Prostate gland (tissue), 2 donors: Measurements from ENCODE around the gene DCAF12. TPM values are rescaled to one million over a fixed set of nuclear protein-coding genes. Genes with fewer than 3 reads are reported as not detected.

ENCODE experiments used
- DNase-seq: peaks from one replicate; pipeline ENCODE4 v3.0.0-alpha.2; 2019; ENCODE audit warnings: low spot score
- H3K27ac ChIP-seq, 2 donors: fragments of 200-600 bp; sonication (generic); 2 replicates each; pipeline ENCODE4 v1.5.1; 2017 to 2019
- H3K27me3 ChIP-seq: fragments of 200-600 bp; sonication (generic); replicated peaks from 2 replicates; pipeline ENCODE4 v1.5.1; 2019; ENCODE audit not compliant: insufficient read depth
- H3K36me3 ChIP-seq, 2 donors: fragments of 200-600 bp; sonication (generic); 1 replicate in 1 of 2; 2 replicates in 1 of 2; pipeline versions ENCODE4 v1.5.1 to v1.8.1; 2017 to 2019
- H3K4me1 ChIP-seq: fragments of 200-600 bp; sonication (generic); replicated peaks from 2 replicates; pipeline ENCODE4 v1.5.1; 2019
- H3K4me3 ChIP-seq, 2 donors: fragments of 200-600 bp; sonication (generic); 2 replicates each; pipeline ENCODE4 v1.5.1; 2017 to 2019
- H3K9me3 ChIP-seq: fragments of 200-600 bp; sonication (generic); 2 replicates; pipeline ENCODE4 v1.5.1; 2017
- POLR2A ChIP-seq: fragments of 450-650 bp; IDR thresholded peaks from one replicate; pipeline ENCODE4 v1.6.1; 2016; ENCODE audit warnings: antibody characterized with exemption, mild to moderate bottlenecking
- POLR2AphosphoS5 ChIP-seq: sonication (generic); formaldehyde crosslinking; IDR thresholded peaks from one replicate; pipeline ENCODE4 v1.6.1; 2017; ENCODE audit warnings: antibody characterized with exemption
- WGBS: methylation state at CpG from one replicate; pipeline ENCODE4 v1.1.5; 2018; 5-methylcytosine and 5-hydroxymethylcytosine counted together
- intact Hi-C: fragments of 100-400 bp; cut with DNase I; formaldehyde crosslinking; loops from one replicate; pipeline ENCODE4 v1.14.2; 2022
- total RNA-seq, 2 donors: library from RNA; depleted of rRNA; stranded (reverse); fragments of >200 nt; gene quantifications; one replicate each; pipeline ENCODE4 v1.1.0, GENCODE V29; 2016
- TF ChIP-seq, protein P1 (sequence below), 4 experiments: fragments of 200-600 bp in 2 of 4; fragments of 450-650 bp in 2 of 4; sonication (generic) in 2 of 4; IDR thresholded peaks; 1 replicate in 3 of 4; 2 replicates in 1 of 4; pipeline ENCODE4 v1.5.1; 2016 to 2019; ENCODE audit warnings: antibody characterized with exemption in 4 of 4, mild to moderate bottlenecking in 2 of 4, moderate library complexity in 2 of 4

The DCAF12 gene
- total RNA-seq, 2 donors from 2014 or later, result 30.6 to 100 TPM

DNA sequence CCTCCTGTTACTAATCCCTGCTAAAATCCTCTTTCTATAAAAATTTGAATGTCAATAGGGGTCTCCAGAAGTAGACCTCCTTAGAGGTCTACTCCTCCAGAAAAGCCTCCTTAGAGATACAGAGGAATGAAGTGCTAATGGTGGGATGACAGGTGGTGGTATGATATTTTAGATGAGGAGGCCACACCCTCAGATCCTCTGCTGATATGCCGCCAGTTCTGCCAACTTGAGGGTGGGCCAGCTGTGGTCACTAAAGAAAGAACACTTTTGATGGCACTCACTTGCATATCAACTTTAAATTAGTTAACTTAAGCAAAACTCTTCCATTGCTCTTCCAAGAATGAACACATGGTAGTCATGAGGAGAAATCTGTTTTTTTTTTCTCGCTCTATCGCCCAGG is 61.0 kb downstream of the DCAF12 start:
- H3K4me1 ChIP-seq, result no peaks in the 10 kb centered on the region
- DNase-seq, result no peak
- H3K9me3 ChIP-seq, result no peaks in the 10 kb centered on the region
- H3K4me3 ChIP-seq, result no peak overlapping the region
- no peak overlapping the region for H3K27ac ChIP-seq
- no peaks in the 10 kb centered on the region for H3K36me3 ChIP-seq
- no peaks in the 10 kb centered on the region for H3K27me3 ChIP-seq
- intact Hi-C loops, result no loop called here
- TF ChIP-seq, protein P1, sequence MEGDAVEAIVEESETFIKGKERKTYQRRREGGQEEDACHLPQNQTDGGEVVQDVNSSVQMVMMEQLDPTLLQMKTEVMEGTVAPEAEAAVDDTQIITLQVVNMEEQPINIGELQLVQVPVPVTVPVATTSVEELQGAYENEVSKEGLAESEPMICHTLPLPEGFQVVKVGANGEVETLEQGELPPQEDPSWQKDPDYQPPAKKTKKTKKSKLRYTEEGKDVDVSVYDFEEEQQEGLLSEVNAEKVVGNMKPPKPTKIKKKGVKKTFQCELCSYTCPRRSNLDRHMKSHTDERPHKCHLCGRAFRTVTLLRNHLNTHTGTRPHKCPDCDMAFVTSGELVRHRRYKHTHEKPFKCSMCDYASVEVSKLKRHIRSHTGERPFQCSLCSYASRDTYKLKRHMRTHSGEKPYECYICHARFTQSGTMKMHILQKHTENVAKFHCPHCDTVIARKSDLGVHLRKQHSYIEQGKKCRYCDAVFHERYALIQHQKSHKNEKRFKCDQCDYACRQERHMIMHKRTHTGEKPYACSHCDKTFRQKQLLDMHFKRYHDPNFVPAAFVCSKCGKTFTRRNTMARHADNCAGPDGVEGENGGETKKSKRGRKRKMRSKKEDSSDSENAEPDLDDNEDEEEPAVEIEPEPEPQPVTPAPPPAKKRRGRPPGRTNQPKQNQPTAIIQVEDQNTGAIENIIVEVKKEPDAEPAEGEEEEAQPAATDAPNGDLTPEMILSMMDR (IDR thresholded peaks at IDR 0.05), result no peak
- TF ChIP-seq POLR2A (no peak), POLR2AphosphoS5 (no peak)
- WGBS, result 93% methylated on average over 3 of the region's 3 CpGs

DNA sequence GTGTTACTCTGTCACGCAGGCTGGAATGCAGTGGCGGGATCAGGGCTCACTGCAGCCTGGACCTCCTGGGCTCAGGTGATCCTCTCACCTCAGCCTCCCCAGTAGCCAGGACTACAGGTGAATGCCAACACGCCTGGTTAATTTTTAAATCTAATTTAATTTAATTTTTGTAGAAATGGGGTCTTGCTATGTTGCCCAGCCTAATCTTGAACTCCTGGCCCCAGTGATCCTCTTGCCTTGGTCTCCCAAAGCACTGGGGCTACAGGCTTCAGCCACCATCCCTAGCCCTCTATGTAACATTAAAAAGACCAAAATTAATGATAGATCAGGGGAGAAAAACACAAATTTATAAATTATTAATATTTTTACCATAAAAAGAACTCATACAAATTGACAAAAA is 66.5 kb downstream of the DCAF12 start:
- intact Hi-C loops, result no loop called here
- WGBS, result 86% methylated on average over 3 of the region's 3 CpGs
- no peak for TF ChIP-seq POLR2AphosphoS5
- TF ChIP-seq, protein P1 (IDR thresholded peaks at IDR 0.05), result no peak
- no peak for TF ChIP-seq POLR2A
- DNase-seq, result no peak
- Histone ChIP-seq H3K9me3 (no peaks in the 10 kb centered on the region), H3K36me3 (no peaks in the 10 kb centered on the region), H3K4me1 (no peaks in the 10 kb centered on the region), H3K27me3 (no peaks in the 10 kb centered on the region), H3K4me3 (no peak overlapping the region), H3K27ac (no peak overlapping the region)

DNA sequence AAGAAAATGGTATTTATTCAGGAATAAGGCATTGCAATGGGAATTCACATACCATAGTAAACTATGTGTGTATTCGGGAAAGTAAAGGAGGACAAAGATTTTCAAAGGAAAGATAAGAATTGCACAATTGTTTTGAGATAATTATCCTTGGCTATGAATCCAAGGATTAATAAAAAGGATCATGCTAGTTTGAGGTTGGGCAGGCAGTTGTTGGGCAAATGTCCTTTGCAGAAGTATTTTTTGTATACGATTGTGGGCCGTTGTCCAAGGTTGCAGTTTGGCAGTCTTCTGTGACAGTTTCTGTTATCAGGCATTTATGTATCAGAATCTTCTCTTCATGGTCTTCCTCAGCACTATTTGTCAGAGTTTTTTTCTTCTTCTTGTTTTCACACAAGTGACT is 67.2 kb downstream of the DCAF12 start:
- Histone ChIP-seq H3K27ac (no peak overlapping the region), H3K9me3 (no peaks in the 10 kb centered on the region), H3K27me3 (no peaks in the 10 kb centered on the region), H3K4me1 (no peaks in the 10 kb centered on the region), H3K36me3 (no peaks in the 10 kb centered on the region), H3K4me3 (no peak overlapping the region)
- intact Hi-C loops, result no loop called here
- TF ChIP-seq, protein P1 (IDR thresholded peaks at IDR 0.05), result no peak
- TF ChIP-seq POLR2AphosphoS5, result no peak
- no peak for TF ChIP-seq POLR2A
- no peak for DNase-seq
- 23% methylated on average over 3 of the region's 3 CpGs for WGBS

DNA sequence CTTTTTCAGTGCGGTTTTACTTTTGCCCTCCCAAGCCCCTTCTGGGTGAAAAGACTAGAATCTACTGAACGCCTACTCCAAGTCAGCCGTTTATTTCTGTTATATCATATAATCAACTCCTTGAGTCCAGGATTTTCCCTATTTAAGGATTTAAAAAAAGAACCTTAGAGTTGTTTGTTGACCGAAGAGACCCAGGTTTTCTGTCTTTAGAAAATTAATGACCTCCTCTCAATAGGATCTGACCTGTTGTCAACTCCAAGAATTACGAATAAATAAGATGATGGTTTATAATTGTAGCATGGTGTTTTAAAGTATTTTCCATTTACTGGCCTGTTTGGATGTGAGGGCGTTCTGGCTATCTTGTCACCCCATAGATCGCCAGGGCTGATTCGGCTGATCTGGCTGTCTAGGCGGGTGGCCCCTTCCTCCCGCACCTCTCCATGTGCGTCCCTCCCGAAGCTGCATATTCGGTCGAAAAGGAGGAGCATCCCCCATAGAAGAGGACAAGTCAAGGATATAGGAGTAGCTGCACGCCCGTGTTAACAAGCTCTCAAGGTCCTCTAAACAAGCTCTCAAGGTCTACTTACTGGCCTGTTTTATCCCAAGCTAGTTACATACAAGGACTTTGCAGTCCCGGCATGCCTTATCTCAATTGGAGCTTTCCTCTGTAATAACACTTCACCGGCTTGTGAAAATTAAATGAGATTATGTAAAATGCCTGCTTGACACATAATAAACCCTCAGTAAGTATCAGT is 76.7 kb downstream of the DCAF12 start:
- intact Hi-C loops, result loop anchor here (10.0 kb wide), 1 partner anchor 235 kb away; the partner anchor contains the start of gene UBE2R2
- Histone ChIP-seq H3K27ac (peak overlapping the region; percentile 89 to 96), H3K4me3 (peak overlapping the region; percentile 70 to 75), H3K36me3 (no peaks in the 10 kb centered on the region), H3K9me3 (no peaks in the 10 kb centered on the region), H3K27me3 (no peaks in the 10 kb centered on the region), H3K4me1 (peaks cover 10% of the 10 kb centered on the region)
- TF ChIP-seq, protein P1 (IDR thresholded peaks at IDR 0.05), result no peak
- TF ChIP-seq POLR2AphosphoS5, result no peak
- WGBS, result 42% methylated on average over 18 of the region's 18 CpGs
- DNase-seq, result no peak
